GM21381 (cell line): ENCODE measurements around the gene JHY.
"Not testable (repeated sequence)": the region's sequence is repeated elsewhere in the genome, so short reads cannot be mapped to it uniquely, and the experiment has no call there.

ENCODE experiments used
- ATAC-seq: cut with Tn5 transposase; IDR thresholded peaks from one replicate; pipeline ENCODE4 v1.9.1; 2021; ENCODE audit warnings: mild to moderate bottlenecking, moderate library complexity; ENCODE audit not compliant: unreplicated experiment

Gene JHY

DNA sequence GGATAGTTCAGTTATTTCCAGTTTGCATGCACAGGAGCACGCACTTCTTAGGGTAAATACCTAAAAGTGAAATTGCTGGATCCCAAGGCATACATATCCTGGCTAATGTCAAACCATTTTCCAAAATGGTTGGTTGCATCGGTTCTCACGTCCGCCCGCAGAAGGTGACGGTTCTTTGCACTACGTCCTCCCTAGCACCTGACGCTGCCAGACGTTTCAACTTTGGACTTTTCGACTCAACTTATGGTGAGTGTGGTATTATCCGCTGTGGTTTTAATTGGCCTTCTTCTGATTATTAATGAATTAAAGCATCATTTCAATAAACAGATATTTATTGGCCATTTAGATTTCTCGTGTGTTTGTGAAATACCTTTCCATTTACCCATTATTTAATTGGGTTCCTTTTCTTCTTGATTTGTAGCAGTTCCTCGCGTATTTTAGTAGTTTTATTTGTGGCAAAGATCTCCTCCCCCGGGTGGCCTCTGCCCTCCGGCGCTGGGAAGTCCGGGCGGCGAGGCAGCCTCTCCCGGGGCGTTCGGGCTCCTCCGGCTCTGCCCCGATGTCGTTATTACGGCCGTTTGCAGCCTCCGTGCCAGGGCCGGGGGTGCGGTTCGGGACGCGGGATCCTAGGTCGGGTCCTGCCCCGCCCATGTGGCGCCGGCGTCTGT lies at the start of gene JHY:
TSS of gene JHY (plus strand) at position 571 of the 668 bp plus-strand sequence. CDS start 3,091 bp downstream, outside the sequence.
- ATAC-seq, result no peak

GRCh38 chr11:122833846-122834464 lies 48.6 kb upstream of the JHY start:
- no peak for ATAC-seq

GRCh38 chr11:122836916-122837315 lies 45.6 kb upstream of the JHY start:
- no peak for ATAC-seq

DNA sequence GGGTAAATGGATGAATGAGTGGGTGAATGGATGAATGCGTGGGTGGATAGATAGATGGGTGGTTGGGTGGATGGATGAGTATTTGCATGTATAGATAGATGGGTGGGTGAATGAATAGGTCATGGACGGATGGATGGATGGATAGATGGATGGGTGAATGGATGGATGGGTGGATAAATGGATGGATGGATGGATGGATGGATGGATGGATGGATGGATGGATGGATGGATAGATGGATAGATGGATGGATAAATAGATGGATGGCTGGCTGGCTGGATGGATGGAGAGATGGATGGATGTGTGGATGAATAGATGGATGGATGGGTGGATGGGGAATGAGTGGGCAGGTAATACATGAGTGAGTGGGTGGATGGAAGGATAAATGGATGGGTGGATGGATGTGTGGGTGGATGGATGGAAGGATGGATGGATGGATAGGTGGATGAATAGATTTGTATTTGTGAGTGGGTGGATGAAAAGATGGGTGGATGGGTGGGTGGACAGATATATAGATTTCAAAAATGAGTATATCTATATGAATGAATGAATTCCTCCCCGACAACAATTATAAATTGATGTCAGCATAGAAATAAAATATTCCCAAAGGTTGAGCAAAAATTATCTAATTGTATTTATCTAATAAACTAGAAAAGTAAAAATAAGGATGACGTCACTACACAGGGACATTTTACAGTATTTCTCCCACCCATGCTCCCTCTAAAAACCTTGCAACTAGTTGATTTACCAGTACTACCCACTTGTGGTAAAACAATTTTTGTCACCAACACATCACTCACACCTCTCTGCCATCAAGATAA lies 44.8 kb upstream of the JHY start:
- ATAC-seq, result no peak

- ATAC-seq, result peak; percentile 69
These were observed 39.0 kb upstream of the JHY start for GRCh38 chr11:122843281-122844141.

DNA sequence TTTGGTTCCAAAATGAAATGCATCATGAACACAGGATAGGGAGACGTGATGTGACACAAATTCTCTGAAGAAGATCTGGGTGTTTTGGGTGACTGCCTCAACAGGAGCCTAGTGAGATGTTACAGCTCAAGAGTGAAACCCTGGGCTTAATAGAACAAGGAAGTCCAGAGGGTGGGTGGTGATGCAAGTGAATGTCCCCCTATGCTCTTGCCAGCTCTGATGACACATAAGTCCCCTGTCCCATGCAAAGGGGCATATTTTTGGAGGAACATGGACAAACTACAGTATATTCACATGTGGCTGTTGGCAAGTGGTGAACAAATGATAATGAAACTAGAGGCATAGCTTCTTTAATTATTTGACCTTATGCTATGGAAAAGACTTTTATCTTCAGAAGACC lies 35.1 kb upstream of the JHY start:
- no peak for ATAC-seq

GRCh38 chr11:122848186-122848585 lies 34.4 kb upstream of the JHY start:
- no peak for ATAC-seq

DNA sequence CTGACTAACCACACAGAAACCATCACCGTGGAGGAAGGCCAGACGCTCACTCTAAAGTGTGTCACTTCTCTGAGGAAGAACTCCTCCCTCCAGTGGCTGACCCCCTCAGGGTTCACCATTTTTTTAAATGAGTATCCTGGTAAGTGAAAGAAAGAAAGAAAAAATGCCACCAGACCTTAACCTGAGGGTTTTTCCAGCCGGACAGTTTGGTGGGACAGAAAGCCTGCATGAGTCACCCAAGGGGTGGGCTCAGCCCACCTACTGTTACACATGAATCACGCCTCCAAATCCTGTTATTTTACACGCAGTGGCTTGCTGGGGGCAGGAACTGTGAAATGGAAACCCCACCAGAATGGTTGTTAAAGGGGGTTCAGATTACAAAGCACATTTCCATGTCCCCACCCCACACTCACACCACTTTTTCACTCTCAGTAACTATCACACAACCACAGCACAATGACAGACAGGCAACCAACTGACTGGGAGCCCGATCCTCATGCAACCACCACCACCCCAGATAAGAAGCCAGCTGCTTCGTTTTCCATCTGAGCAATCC lies 32.4 kb upstream of the JHY start:
- ATAC-seq, result no peak

DNA sequence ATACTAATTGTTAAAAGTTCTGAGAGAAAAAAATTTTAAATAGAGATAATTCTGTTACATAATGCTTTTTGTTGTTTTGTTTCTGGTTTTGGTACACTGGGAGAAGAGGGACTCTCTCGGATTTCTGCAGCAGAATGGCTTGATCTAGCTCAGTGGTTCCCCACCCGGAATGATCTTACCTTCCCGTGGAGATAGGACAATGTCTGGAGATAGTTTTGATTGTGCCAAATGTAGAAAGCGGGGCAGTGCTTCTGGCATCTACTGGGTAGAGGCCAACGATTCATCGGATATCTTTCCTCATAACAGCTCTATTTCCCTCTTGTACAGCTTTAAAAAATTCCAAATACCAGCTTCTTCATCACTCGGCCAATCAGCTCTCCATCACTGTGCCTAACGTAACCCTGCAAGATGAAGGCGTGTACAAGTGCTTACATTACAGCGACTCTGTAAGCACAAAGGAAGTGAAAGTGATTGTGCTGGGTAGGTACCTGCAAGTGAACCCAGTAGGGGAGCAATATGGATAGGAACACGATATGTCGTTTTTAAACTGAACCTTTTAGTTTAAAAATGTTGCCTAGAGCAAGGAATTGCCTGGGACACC lies 31.1 kb upstream of the JHY start:
- ATAC-seq, result peak; percentile 60

DNA sequence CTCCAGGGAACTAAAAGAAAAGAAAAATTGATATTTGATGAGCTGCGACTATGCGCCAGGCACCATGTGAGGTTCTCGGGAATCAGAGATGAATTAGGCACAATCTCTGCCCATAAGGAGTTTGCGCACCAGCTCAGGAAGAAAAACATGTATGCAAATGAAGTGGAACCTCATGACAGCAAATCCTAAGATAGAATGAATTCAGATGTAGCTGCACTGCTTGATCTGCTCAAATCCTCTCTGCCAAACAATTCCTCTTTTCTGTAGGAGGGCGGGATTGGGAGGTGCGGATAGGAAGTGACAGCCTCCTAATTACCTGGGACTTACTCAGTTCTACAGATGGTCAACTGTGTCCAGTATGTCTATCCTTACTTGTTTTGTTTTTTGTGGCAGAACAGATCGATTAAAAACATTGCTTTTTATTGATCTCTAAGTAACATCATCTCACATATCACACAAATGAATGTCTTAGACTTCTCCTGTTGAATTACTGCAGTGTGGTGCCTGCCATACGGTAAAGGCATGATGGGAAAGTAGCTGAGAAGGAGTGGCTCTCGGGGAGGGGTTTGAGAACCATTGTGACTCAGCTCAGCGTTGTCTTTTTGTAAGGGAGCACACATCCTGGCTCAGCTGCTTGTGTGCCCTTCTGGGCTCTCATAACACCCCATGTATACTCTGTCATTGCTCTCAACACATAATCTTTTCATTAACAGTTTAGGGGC lies 30.3 kb upstream of the JHY start:
- no peak for ATAC-seq

- ATAC-seq, result no peak
These were observed 29.8 kb upstream of the JHY start for GRCh38 chr11:122852796-122853160.

GRCh38 chr11:122853261-122853660 lies 29.3 kb upstream of the JHY start:
- ATAC-seq, result no peak

- no peak for ATAC-seq
These were observed 28.6 kb upstream of the JHY start for GRCh38 chr11:122853971-122854446.

- no peak for ATAC-seq
These were observed 20.9 kb upstream of the JHY start for GRCh38 chr11:122861631-122862030.

DNA sequence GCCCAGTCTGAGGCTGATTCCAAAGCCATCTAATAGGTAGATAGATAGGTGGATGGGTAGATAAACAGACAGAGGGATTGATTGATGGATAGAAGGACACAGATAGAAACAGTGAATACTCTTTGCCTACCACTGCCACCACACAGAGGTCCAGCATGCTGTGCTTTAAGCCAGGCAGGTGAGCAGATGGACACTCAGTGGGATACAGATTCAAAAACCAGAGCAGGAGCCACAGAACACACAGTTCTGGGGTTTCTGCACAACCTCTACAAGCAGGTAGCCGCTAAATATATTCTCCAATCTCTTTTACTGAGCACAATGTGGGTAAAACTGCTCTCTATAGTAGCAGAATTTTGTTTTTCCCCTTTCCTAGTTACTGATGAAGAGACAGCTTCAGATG lies 20.5 kb upstream of the JHY start:
- ATAC-seq, result no peak

- ATAC-seq, result not testable (repeated sequence)
These were observed 19.4 kb upstream of the JHY start for GRCh38 chr11:122863154-122863553.

DNA sequence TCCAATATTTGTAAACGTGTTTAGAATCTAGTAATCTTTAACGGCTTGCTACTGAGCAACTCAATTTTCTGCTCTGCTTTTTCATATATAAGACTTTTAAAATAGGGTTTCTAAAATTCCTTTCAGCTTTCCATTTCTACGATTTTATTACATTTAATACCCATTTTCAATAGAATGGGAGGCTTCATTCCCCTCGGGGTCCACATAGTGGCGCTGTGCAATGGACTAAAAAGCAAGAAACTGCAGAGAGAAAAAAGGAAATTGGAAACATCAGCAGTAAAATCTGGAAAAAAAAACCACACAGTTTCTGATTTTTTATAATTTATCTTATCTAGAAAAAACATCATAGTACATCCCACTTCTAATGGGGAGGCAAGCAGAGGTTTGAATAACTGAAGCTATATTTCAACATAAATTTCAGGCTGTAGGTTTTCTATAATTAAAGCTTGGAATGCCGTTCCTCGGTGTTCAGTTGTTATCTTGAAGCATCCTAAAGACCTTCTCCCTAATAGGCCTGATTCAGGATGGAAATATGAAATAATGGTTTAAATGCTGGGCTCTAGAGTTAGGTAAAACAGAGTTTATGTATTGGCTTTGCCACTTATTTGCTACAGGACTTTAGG lies 18.7 kb upstream of the JHY start:
- ATAC-seq, result no peak

- ATAC-seq, result no peak
These were observed 18.0 kb upstream of the JHY start for GRCh38 chr11:122864386-122865115.
